ENCODE data around the gene PLLP.
"Not testable (repeated sequence)": the region's sequence is repeated elsewhere in the genome, so short reads cannot be mapped to it uniquely, and the experiment has no call there.

PLLP gene

GRCh38 chr16:57301126-57301817, 16.8 kb upstream of the PLLP start:
- DNase-seq: no peak

- DNase-seq: peak; percentile 95 to 99 (median 97)
Measured at GRCh38 chr16:57300387-57301125, 16.1 kb upstream of the PLLP start.

GRCh38 chr16:57299719-57300386, 15.4 kb upstream of the PLLP start:
- DNase-seq: peak; percentile 51 to 74 (median 66)

GRCh38 chr16:57299009-57299718, 14.7 kb upstream of the PLLP start:
- peak in 1 of 4 experiments; percentile 37 for DNase-seq

GRCh38 chr16:57297856-57298255, 13.4 kb upstream of the PLLP start:
- no peak for DNase-seq

- DNase-seq: no peak
Measured at GRCh38 chr16:57289391-57290257, 5.2 kb upstream of the PLLP start.

GRCh38 chr16:57285379-57285778, 907 bp upstream of the PLLP start:
- no peak for DNase-seq

GRCh38 chr16:57284952-57285363, 486 bp upstream of the PLLP start:
- no peak for DNase-seq

GRCh38 chr16:57283959-57284208, 588 bp downstream of the PLLP start:
- DNase-seq: no peak

- no peak for DNase-seq
Measured at GRCh38 chr16:57283214-57283958, 1.1 kb downstream of the PLLP start.

GRCh38 chr16:57282510-57283213, 1.8 kb downstream of the PLLP start:
- DNase-seq: no peak

GRCh38 chr16:57281791-57282190, 2.7 kb downstream of the PLLP start:
- DNase-seq: no peak

GRCh38 chr16:57279780-57280638, 4.5 kb downstream of the PLLP start:
- DNase-seq: no peak

GRCh38 chr16:57278494-57278893, 6.0 kb downstream of the PLLP start:
- no peak for DNase-seq

GRCh38 chr16:57277586-57277985, 6.9 kb downstream of the PLLP start:
- no peak for DNase-seq

- no peak for DNase-seq
Measured at GRCh38 chr16:57276596-57276995, 7.9 kb downstream of the PLLP start.

GRCh38 chr16:57275946-57276345, 8.5 kb downstream of the PLLP start:
- DNase-seq: not testable (repeated sequence)

- no peak for DNase-seq
Measured at GRCh38 chr16:57273826-57274225, 10.6 kb downstream of the PLLP start.

GRCh38 chr16:57273359-57273758, 11.1 kb downstream of the PLLP start:
- no peak for DNase-seq

- no peak for DNase-seq
Measured at GRCh38 chr16:57271867-57272495, 12.5 kb downstream of the PLLP start.

Measured in activated CD4-positive, CD25-positive, alpha-beta regulatory T cell (primary cell).